ENCODE results near the gene RIPOR3. TPM values are rescaled to one million over a fixed set of nuclear protein-coding genes. Genes with fewer than 3 reads are reported as not detected.
"Not testable (repeated sequence)": the region's sequence is repeated elsewhere in the genome, so short reads cannot be mapped to it uniquely, and the experiment has no call there.

The RIPOR3 gene
- total and polyA plus RNA-seq, 2 donors from 2014 or later: 10.5 to 14.6 TPM

DNA sequence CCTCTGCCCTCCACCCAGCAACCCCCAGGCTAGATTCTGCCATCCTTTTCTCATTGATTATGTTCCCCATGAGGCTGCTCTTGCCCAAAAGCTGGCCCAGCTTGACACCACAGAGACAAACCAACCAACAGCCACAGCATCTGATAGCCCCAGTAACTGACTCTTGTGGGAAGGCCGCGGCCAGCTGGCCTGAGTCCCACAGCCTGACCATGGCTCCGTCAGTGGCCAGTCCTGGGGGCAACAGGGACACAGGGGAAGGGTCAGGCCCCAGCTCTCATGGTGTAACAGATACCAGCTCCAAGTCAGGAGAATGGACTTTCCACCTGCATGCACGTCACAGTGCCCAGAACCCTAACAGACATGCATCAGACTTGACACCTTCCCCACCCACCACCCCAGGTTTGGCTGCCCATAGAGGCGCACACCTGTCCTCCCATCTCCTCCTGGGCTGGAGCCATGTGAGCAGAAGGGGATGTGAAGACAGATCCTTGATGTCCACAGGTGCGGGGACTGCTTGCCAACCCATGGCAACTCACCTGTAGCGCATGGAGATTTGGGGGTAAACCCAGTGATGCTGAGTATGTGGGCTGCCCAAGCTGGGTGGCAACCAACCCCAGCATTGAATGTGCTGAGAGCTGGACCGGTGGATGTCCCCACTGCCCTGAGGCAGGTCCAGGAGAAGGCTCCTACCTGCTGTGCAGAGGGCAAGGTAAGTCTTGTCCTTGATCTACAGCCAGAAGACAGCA is 18.8 kb downstream of the RIPOR3 start:
- H3K27ac ChIP-seq (ENCODE audit: low read depth in 2 of 2, low read length in 2 of 2): peak overlapping the region; percentile 82 to 93
- no peak overlapping the region for H3K4me3 ChIP-seq (ENCODE audit: low read length in 3 of 3)
- TF ChIP-seq, protein P1, sequence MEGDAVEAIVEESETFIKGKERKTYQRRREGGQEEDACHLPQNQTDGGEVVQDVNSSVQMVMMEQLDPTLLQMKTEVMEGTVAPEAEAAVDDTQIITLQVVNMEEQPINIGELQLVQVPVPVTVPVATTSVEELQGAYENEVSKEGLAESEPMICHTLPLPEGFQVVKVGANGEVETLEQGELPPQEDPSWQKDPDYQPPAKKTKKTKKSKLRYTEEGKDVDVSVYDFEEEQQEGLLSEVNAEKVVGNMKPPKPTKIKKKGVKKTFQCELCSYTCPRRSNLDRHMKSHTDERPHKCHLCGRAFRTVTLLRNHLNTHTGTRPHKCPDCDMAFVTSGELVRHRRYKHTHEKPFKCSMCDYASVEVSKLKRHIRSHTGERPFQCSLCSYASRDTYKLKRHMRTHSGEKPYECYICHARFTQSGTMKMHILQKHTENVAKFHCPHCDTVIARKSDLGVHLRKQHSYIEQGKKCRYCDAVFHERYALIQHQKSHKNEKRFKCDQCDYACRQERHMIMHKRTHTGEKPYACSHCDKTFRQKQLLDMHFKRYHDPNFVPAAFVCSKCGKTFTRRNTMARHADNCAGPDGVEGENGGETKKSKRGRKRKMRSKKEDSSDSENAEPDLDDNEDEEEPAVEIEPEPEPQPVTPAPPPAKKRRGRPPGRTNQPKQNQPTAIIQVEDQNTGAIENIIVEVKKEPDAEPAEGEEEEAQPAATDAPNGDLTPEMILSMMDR (IDR thresholded peaks at IDR 0.05; ENCODE audit: borderline replicate concordance, extremely low read depth, insufficient read depth): no peak
- H3K9me3 ChIP-seq (ENCODE audit: control insufficient read depth in 2 of 3, insufficient read depth in 1 of 3, low read length in 3 of 3): no peaks in the 10 kb centered on the region
- no peaks in the 10 kb centered on the region for H3K27me3 ChIP-seq (ENCODE audit: control insufficient read depth, insufficient read depth, low read length)
- no peak for FAIRE-seq
- intact Hi-C loops (cut with DNase I): no loop called here
- H3K36me3 ChIP-seq (ENCODE audit: control insufficient read depth in 2 of 3, insufficient read depth in 3 of 3, low read length in 3 of 3): no peaks in the 10 kb centered on the region
- peak in 1 of 5 donors; percentile 71 for DNase-seq
- peak overlapping the region in 1 of 3 donors; percentile 36 for H3K9ac ChIP-seq (ENCODE audit: low read length in 3 of 3)
- peaks cover 3 to 62% (median 43%) of the 10 kb centered on the region in 3 donors for H3K4me1 ChIP-seq (ENCODE audit: control insufficient read depth in 2 of 3, insufficient read depth in 2 of 3, low read depth in 1 of 3, low read length in 3 of 3)

DNA sequence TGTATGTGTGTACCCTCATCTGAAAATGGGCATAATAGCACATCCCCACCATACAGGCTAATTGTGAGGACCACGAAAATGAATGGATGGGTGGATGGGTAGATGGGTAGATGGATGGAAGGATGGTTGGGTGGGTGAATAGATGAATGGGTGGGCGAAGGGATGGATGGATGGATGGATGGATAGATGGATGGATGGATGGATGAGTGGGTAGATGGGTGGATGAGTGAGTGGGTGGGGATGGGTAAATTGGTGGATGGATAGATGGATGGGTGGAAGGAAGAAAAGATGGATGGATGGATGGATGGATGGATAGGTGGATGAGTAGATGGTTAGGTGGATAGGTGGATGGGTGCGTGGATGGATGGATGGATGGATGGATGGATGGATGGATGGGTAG is 19.7 kb downstream of the RIPOR3 start:
- TF ChIP-seq, protein P1 (IDR thresholded peaks at IDR 0.05; ENCODE audit: borderline replicate concordance, extremely low read depth, insufficient read depth): no peak
- Histone ChIP-seq H3K9me3 (ENCODE audit: control insufficient read depth in 2 of 3, insufficient read depth in 1 of 3, low read length in 3 of 3) (no peaks in the 10 kb centered on the region), H3K9ac (ENCODE audit: low read length in 3 of 3) (no peak overlapping the region), H3K4me3 (ENCODE audit: low read length in 3 of 3) (no peak overlapping the region), H3K4me1 (ENCODE audit: control insufficient read depth in 2 of 3, insufficient read depth in 2 of 3, low read depth in 1 of 3, low read length in 3 of 3) (peaks cover 3 to 62% (median 43%) of the 10 kb centered on the region in 3 donors), H3K27me3 (ENCODE audit: control insufficient read depth, insufficient read depth, low read length) (no peaks in the 10 kb centered on the region), H3K36me3 (ENCODE audit: control insufficient read depth in 2 of 3, insufficient read depth in 3 of 3, low read length in 3 of 3) (no peaks in the 10 kb centered on the region), H3K27ac (ENCODE audit: low read depth in 2 of 2, low read length in 2 of 2) (peak overlapping the region in 1 of 2 donors; percentile 41)
- no peak for FAIRE-seq
- intact Hi-C loops (cut with DNase I): no loop called here
- no peak for DNase-seq

DNA sequence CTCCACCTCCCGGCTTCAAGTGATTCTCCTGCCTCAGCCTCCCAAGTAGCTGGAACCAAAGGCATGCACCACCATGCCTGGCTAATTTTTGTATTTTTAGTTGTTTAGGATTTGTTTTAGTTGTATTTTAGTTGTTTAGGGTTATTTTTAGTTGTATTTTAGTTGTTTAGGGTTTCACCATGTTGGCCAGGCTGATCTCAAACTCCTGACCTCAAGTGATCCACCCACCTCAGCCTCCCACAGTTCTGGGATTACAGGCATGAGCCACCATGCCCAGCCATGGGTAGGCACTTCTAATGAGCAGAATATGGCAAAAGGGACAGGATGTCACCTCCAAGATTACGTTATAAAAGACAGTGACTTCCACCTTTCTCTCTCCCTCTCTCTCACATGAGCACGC is 20.3 kb downstream of the RIPOR3 start:
- intact Hi-C loops (cut with DNase I); H3K27me3 ChIP-seq (ENCODE audit: control insufficient read depth, insufficient read depth, low read length): not testable (repeated sequence)

DNA sequence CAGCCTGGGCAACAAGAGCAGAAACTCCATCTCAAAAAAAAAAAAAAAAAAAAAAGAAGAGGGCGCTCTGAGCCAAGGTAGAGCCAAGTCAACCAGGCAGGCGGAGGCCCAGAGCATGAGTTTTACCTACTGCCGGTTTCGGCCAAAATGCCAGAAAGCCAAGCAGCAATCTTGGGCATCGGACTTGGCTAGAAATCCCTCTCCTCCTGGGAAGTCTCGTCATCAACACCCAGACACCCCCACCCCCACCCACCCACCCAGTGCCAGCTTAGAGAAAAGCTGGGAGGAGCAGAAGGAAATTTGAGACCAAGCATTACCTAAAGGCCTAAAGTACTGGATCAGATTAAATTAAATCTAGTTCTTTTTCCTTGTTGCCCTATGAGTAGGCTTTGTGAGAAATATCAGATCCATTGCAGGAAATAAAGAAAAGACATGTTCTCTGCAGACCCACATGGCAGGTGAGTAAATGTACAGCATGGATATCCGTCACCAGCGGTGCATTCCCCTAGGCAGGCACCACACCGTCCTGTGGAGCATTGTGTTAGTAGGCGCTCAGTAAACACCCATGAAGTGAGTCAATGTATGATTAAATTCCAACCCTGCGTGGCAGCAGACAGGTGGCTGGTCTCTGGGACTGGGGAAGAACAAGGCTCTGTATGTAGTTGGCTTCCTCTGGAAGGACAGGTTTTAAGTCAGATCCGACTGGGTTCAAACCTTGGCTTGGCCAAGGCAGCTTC is 21.0 kb downstream of the RIPOR3 start:
- no peak overlapping the region for H3K4me3 ChIP-seq (ENCODE audit: low read length in 3 of 3)
- DNase-seq (no peak), FAIRE-seq (no peak)
- H3K27me3 ChIP-seq (ENCODE audit: control insufficient read depth, insufficient read depth, low read length): no peaks in the 10 kb centered on the region
- H3K9me3 ChIP-seq (ENCODE audit: control insufficient read depth in 2 of 3, insufficient read depth in 1 of 3, low read length in 3 of 3): no peaks in the 10 kb centered on the region
- H3K9ac ChIP-seq (ENCODE audit: low read length in 3 of 3): peak overlapping the region in 2 of 3 donors; percentile 15 to 45
- TF ChIP-seq, protein P1 (IDR thresholded peaks at IDR 0.05; ENCODE audit: borderline replicate concordance, extremely low read depth, insufficient read depth): no peak
- H3K27ac ChIP-seq (ENCODE audit: low read depth in 2 of 2, low read length in 2 of 2): peak overlapping the region; percentile 54 to 74
- intact Hi-C loops (cut with DNase I): no loop called here
- H3K36me3 ChIP-seq (ENCODE audit: control insufficient read depth in 2 of 3, insufficient read depth in 3 of 3, low read length in 3 of 3): no peaks in the 10 kb centered on the region
- peaks cover 3 to 52% (median 37%) of the 10 kb centered on the region in 3 donors for H3K4me1 ChIP-seq (ENCODE audit: control insufficient read depth in 2 of 3, insufficient read depth in 2 of 3, low read depth in 1 of 3, low read length in 3 of 3)

More for the DNA sequence above, 20.3 kb downstream of the RIPOR3 start:
- not testable (repeated sequence) for H3K9me3 ChIP-seq (ENCODE audit: control insufficient read depth in 2 of 3, insufficient read depth in 1 of 3, low read length in 3 of 3); H3K9ac ChIP-seq (ENCODE audit: low read length in 3 of 3); H3K36me3 ChIP-seq (ENCODE audit: control insufficient read depth in 2 of 3, insufficient read depth in 3 of 3, low read length in 3 of 3); H3K4me3 ChIP-seq (ENCODE audit: low read length in 3 of 3); DNase-seq; FAIRE-seq
- Histone ChIP-seq H3K4me1 (ENCODE audit: control insufficient read depth in 2 of 3, insufficient read depth in 2 of 3, low read depth in 1 of 3, low read length in 3 of 3) (peaks cover 3 to 59% (median 39%) of the 10 kb centered on the region in 3 donors), H3K27ac (ENCODE audit: low read depth in 2 of 2, low read length in 2 of 2) (peak overlapping the region in 1 of 2 donors; percentile 54)

Measured in kidney (tissue), 14 donors.